HG03442 (cell line): Measurements from ENCODE around the gene SUPT3H.
"Not testable (repeated sequence)": the region's sequence is repeated elsewhere in the genome, so short reads cannot be mapped to it uniquely, and the experiment has no call there.

ENCODE experiments used
- ATAC-seq: cut with Tn5 transposase; IDR thresholded peaks from one replicate; pipeline ENCODE4 v1.9.1; 2021; ENCODE audit warnings: mild to moderate bottlenecking, moderate library complexity; ENCODE audit not compliant: unreplicated experiment

Gene SUPT3H

GRCh38 chr6:45185403-45186251 is 192.1 kb downstream of the SUPT3H start:
- no peak for ATAC-seq

- no peak for ATAC-seq
These were observed 192.8 kb downstream of the SUPT3H start for GRCh38 chr6:45184937-45185336.

- no peak for ATAC-seq
These were observed 193.7 kb downstream of the SUPT3H start for GRCh38 chr6:45184040-45184439.

- not testable (repeated sequence) for ATAC-seq
These were observed 201.4 kb downstream of the SUPT3H start for GRCh38 chr6:45176373-45176772.

GRCh38 chr6:45175272-45175671 is 202.5 kb downstream of the SUPT3H start:
- ATAC-seq = no peak

- no peak for ATAC-seq
These were observed 203.7 kb downstream of the SUPT3H start for GRCh38 chr6:45174045-45174444.

GRCh38 chr6:45171380-45171779 is 206.4 kb downstream of the SUPT3H start:
- ATAC-seq = no peak

GRCh38 chr6:45170309-45170708 is 207.4 kb downstream of the SUPT3H start:
- ATAC-seq = no peak

- ATAC-seq = no peak
These were observed 207.9 kb downstream of the SUPT3H start for GRCh38 chr6:45169815-45170214.

GRCh38 chr6:45163952-45164766 is 213.6 kb downstream of the SUPT3H start:
- ATAC-seq = peak; percentile 87

- ATAC-seq = no peak
These were observed 217.4 kb downstream of the SUPT3H start for GRCh38 chr6:45160305-45160704.

- ATAC-seq = peak; percentile 99
These were observed 221.7 kb downstream of the SUPT3H start for GRCh38 chr6:45156075-45156474.

GRCh38 chr6:45155341-45155894 is 222.3 kb downstream of the SUPT3H start:
- ATAC-seq = no peak

GRCh38 chr6:45154679-45155078 is 223.1 kb downstream of the SUPT3H start:
- no peak for ATAC-seq

GRCh38 chr6:45148711-45149341 is 228.9 kb downstream of the SUPT3H start:
- ATAC-seq = no peak

GRCh38 chr6:45148278-45148677 is 229.5 kb downstream of the SUPT3H start:
- no peak for ATAC-seq

GRCh38 chr6:45145658-45146057 is 232.1 kb downstream of the SUPT3H start:
- ATAC-seq = not testable (repeated sequence)

GRCh38 chr6:45138765-45139164 is 239.0 kb downstream of the SUPT3H start:
- ATAC-seq = no peak

- no peak for ATAC-seq
These were observed 241.2 kb downstream of the SUPT3H start for GRCh38 chr6:45136495-45136894.

- no peak for ATAC-seq
These were observed 245.0 kb downstream of the SUPT3H start for GRCh38 chr6:45132658-45133294.

- no peak for ATAC-seq
These were observed 245.7 kb downstream of the SUPT3H start for GRCh38 chr6:45132059-45132458.
